ENCODE data around the gene ANKRA2.

DNA sequence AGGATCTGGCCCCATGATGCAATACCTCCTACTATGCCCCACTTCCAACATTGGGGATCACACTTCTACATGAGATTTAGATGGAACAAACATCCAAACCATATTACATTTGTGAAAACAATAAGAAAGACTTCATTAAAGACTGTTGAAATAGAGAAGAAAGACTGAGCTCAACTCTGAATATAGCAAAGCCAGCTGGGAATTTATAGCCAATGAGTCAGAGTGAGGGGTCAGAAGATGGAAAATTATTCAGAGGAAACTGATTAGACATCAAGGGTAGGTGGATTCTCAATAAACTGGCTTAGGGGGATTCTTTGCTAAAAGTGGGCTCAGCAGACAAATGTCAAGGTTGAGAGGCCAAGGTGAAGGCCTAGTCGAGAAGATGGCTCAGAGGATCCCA is 41.6 kb downstream of the ANKRA2 start:
- TF ChIP-seq FOXK2 (IDR thresholded peaks at IDR 0.05) (no peak), FOXM1 (IDR thresholded peaks at IDR 0.05; ENCODE audit: borderline replicate concordance) (no peak), HDGF (IDR thresholded peaks at IDR 0.05; ENCODE audit: borderline replicate concordance) (no peak), BHLHE40 (IDR thresholded peaks at IDR 0.05; ENCODE audit: borderline replicate concordance) (no peak), ZNF384 (IDR thresholded peaks at IDR 0.05) (no peak), FOXA1 (IDR thresholded peaks at IDR 0.05) (no peak), SP1 (IDR thresholded peaks at IDR 0.05) (no peak), SUZ12 (IDR thresholded peaks at IDR 0.05) (no peak), TARDBP (IDR thresholded peaks at IDR 0.05) (no peak), L3MBTL2 (conservative IDR thresholded peaks at IDR 0.05) (no peak), ELF4 (IDR thresholded peaks at IDR 0.05) (no peak), LEF1 (IDR thresholded peaks at IDR 0.05; ENCODE audit: borderline replicate concordance) (no peak), CTBP1 (IDR thresholded peaks at IDR 0.05; ENCODE audit: borderline replicate concordance) (no peak)

Measured in HEK293T (cell line).